H1 (cell line): ENCODE results near the gene RASAL2. TPM values are rescaled to one million over a fixed set of nuclear protein-coding genes. Genes with fewer than 3 reads are reported as not detected.

ENCODE experiments used
- CTCF ChIP-seq, 3 experiments: IDR thresholded peaks; 1 replicate in 2 of 3; 2 replicates in 1 of 3; pipeline versions ENCODE4 v1.5.1 to v1.6.1; 2011; ENCODE audit warnings: low read length in 3 of 3, mild to moderate bottlenecking in 3 of 3, inconsistent platforms in 2 of 3, low read depth in 1 of 3, moderate library complexity in 1 of 3; ENCODE audit not compliant: insufficient read depth in 1 of 3; ENCODE audit errors: control extremely low read depth in 1 of 3
- EGR1 ChIP-seq: IDR thresholded peaks from 2 replicates; pipeline ENCODE4 v1.6.1; 2011; ENCODE audit warnings: low read depth, low read length, borderline replicate concordance
- RBBP5 ChIP-seq: IDR thresholded peaks from 2 replicates; pipeline ENCODE4 v1.7.1; 2012; ENCODE audit warnings: low read depth, mild to moderate bottlenecking, inconsistent platforms, low read length, moderate library complexity, borderline replicate concordance
- SIN3A ChIP-seq, 2 experiments: IDR thresholded peaks in 1 of 2; conservative IDR thresholded peaks in 1 of 2; 2 replicates each; pipeline ENCODE4 v1.6.1; 2011 to 2012; ENCODE audit warnings: low read length in 2 of 2, improper control_type of control experiment in 1 of 2, low read depth in 1 of 2, mild to moderate bottlenecking in 1 of 2
- SP1 ChIP-seq: IDR thresholded peaks from 2 replicates; pipeline ENCODE4 v1.6.1; 2011; ENCODE audit warnings: low read depth, low read length
- TAF1 ChIP-seq: IDR thresholded peaks from 2 replicates; pipeline ENCODE4 v1.6.1; 2011; ENCODE audit warnings: mild to moderate bottlenecking, low read depth, low read length
- TBP ChIP-seq: IDR thresholded peaks from 2 replicates; pipeline ENCODE4 v1.6.1; 2011; ENCODE audit warnings: low read depth, low read length, improper control_type of control experiment
- YY1 ChIP-seq: IDR thresholded peaks from 2 replicates; pipeline ENCODE4 v1.6.1; 2011; ENCODE audit warnings: low read depth, mild to moderate bottlenecking, low read length
- polyA plus RNA-seq, 7 experiments: library from polyadenylated mRNA; depleted of rRNA in 3 of 7; stranded (reverse) in 5 of 7; unstranded in 2 of 7; fragments of >200 nt in 5 of 7; fragments of 200-250 nt in 2 of 7; gene quantifications; 1 replicate in 5 of 7; 2 replicates in 1 of 7; 4 replicates in 1 of 7; pipeline versions ENCODE4 v1.2.1 to v1.2.3, GENCODE V29; 2011 to 2013; ENCODE audit warnings: missing spikeins in 2 of 7, mixed read lengths in 2 of 7
- total RNA-seq: library from RNA; stranded (reverse); fragmentation: NEBNext Ultra II Directional; extraction: Animal tissue kit (Norgen Biotek cat#: 25700); gene quantifications from 2 replicates; pipeline ENCODE4 v1.2.1, GENCODE V29; 2021
- TF ChIP-seq, protein P1 (sequence below): fragments of 300-600 bp; sonication (generic); IDR thresholded peaks from 2 replicates; pipeline ENCODE4 v1.7.1; 2012; ENCODE audit warnings: low read length, moderate library complexity, mild to moderate bottlenecking, inconsistent platforms; ENCODE audit not compliant: insufficient replicate concordance

RASAL2 gene
- total and polyA plus RNA-seq, 2 of the 8 experiments (the other 6 are each of a cell fraction or from before 2014, with no cell fraction given) = 15.9 to 32.5 TPM

- TF ChIP-seq CTCF (IDR thresholded peaks at IDR 0.05; ENCODE audit: control extremely low read depth in 1 of 3, insufficient read depth in 1 of 3, low read depth in 1 of 3, low read length in 3 of 3) (no peak), YY1 (peak; percentile 96), EGR1 (peak; percentile 35; the same call in 1 of the 2 replicates), TAF1 (peak; percentile 67; the same call in 1 of the 2 replicates), SIN3A (conservative IDR thresholded peaks at IDR 0.05 in 1 of 2, IDR thresholded peaks at IDR 0.05 in 1 of 2; ENCODE audit: low read depth in 1 of 2, low read length in 2 of 2) (0 out of 4 replicates have a peak, but pooled peaks of 1 of the 2 experiments have one; percentile 5), SP1 (peak; percentile 88), TBP (peak; percentile 73), RBBP5 (peak; percentile 54; the same call in 1 of the 2 replicates)
- TF ChIP-seq, protein P1, sequence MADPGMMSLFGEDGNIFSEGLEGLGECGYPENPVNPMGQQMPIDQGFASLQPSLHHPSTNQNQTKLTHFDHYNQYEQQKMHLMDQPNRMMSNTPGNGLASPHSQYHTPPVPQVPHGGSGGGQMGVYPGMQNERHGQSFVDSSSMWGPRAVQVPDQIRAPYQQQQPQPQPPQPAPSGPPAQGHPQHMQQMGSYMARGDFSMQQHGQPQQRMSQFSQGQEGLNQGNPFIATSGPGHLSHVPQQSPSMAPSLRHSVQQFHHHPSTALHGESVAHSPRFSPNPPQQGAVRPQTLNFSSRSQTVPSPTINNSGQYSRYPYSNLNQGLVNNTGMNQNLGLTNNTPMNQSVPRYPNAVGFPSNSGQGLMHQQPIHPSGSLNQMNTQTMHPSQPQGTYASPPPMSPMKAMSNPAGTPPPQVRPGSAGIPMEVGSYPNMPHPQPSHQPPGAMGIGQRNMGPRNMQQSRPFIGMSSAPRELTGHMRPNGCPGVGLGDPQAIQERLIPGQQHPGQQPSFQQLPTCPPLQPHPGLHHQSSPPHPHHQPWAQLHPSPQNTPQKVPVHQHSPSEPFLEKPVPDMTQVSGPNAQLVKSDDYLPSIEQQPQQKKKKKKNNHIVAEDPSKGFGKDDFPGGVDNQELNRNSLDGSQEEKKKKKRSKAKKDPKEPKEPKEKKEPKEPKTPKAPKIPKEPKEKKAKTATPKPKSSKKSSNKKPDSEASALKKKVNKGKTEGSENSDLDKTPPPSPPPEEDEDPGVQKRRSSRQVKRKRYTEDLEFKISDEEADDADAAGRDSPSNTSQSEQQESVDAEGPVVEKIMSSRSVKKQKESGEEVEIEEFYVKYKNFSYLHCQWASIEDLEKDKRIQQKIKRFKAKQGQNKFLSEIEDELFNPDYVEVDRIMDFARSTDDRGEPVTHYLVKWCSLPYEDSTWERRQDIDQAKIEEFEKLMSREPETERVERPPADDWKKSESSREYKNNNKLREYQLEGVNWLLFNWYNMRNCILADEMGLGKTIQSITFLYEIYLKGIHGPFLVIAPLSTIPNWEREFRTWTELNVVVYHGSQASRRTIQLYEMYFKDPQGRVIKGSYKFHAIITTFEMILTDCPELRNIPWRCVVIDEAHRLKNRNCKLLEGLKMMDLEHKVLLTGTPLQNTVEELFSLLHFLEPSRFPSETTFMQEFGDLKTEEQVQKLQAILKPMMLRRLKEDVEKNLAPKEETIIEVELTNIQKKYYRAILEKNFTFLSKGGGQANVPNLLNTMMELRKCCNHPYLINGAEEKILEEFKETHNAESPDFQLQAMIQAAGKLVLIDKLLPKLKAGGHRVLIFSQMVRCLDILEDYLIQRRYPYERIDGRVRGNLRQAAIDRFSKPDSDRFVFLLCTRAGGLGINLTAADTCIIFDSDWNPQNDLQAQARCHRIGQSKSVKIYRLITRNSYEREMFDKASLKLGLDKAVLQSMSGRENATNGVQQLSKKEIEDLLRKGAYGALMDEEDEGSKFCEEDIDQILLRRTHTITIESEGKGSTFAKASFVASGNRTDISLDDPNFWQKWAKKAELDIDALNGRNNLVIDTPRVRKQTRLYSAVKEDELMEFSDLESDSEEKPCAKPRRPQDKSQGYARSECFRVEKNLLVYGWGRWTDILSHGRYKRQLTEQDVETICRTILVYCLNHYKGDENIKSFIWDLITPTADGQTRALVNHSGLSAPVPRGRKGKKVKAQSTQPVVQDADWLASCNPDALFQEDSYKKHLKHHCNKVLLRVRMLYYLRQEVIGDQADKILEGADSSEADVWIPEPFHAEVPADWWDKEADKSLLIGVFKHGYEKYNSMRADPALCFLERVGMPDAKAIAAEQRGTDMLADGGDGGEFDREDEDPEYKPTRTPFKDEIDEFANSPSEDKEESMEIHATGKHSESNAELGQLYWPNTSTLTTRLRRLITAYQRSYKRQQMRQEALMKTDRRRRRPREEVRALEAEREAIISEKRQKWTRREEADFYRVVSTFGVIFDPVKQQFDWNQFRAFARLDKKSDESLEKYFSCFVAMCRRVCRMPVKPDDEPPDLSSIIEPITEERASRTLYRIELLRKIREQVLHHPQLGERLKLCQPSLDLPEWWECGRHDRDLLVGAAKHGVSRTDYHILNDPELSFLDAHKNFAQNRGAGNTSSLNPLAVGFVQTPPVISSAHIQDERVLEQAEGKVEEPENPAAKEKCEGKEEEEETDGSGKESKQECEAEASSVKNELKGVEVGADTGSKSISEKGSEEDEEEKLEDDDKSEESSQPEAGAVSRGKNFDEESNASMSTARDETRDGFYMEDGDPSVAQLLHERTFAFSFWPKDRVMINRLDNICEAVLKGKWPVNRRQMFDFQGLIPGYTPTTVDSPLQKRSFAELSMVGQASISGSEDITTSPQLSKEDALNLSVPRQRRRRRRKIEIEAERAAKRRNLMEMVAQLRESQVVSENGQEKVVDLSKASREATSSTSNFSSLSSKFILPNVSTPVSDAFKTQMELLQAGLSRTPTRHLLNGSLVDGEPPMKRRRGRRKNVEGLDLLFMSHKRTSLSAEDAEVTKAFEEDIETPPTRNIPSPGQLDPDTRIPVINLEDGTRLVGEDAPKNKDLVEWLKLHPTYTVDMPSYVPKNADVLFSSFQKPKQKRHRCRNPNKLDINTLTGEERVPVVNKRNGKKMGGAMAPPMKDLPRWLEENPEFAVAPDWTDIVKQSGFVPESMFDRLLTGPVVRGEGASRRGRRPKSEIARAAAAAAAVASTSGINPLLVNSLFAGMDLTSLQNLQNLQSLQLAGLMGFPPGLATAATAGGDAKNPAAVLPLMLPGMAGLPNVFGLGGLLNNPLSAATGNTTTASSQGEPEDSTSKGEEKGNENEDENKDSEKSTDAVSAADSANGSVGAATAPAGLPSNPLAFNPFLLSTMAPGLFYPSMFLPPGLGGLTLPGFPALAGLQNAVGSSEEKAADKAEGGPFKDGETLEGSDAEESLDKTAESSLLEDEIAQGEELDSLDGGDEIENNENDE = peak; percentile 31
These were observed 172.7 kb downstream of the RASAL2 start (continued) for GRCh38 chr1:178266619-178267066.
